ENCODE results near the gene UBTF.

Gene UBTF

DNA sequence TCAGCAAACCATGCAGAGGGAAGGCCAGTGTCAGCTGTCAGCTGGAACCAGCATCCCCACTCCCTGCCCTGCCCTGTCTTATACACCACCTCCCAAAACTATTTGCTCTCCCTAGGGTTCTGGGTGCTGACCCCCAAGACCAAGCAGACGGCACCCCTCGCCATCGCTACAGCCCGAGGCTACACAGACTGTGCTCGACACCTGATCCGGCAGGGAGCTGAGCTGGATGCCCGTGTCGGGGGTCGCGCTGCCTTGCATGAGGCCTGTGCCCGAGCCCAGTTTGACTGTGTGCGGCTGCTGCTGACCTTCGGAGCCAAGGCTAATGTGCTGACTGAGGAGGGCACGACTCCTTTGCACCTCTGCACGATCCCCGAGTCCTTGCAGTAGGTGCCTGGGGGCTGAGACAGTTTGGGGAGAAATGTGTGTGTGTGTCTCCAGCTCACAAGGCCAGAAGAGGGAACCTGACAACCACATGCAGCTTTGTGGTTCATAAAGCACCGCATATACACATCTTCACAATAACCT, 47.5 kb downstream of the UBTF start:
- Histone ChIP-seq H3K4me3 (ENCODE audit: low read length) (no peak overlapping the region), H3K27me3 (ENCODE audit: insufficient read depth, low read length) (no peaks in the 10 kb centered on the region), H3K36me3 (ENCODE audit: insufficient read depth, low read length) (peaks cover 14% of the 10 kb centered on the region), H3K4me1 (ENCODE audit: insufficient read depth, low read length) (peaks cover 4% of the 10 kb centered on the region), H3K9me3 (ENCODE audit: low read length) (no peaks in the 10 kb centered on the region), H2AFZ (ENCODE audit: low read depth, low read length) (no peak overlapping the region)

DNA sequence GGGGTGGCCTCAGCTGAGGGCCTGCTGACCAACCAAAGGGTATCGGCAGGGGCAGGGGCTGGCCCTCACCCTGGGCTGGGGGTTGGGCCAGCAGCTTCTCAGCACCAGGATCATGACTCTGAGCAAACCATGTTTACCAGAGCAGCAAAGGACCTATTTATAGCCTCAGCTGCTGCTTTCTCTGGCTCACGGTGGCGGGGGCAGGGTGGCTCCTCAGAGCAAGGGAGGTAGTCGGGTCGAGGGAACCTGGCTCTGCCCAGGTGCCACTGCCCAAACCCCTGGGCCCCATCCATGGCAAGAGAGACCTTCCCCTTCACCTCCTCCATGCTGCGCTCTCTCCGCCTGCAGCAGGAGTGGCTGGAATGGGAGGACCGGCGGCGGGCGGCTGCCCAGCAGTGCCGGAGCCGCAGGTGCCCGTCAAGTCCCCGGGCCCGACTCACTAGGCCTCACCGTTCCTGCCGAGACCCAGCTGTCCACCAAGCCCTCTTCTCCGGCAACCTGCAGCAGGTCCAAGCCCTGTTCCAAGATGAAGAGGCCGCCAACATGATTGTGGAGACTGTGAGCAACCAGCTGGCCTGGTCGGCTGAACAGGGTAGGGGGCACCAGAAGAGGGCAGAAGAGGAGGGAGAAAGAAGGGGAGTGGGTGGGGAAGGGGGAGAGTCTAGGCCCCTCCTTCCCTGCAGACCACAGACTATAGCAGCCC, 48.8 kb downstream of the UBTF start, which contains the start of gene ASB16:
TSS of gene ASB16 (plus strand) at position 206 of the 703 bp plus-strand sequence. CDS start at position 292, 86 bp downstream.
- Histone ChIP-seq H3K27me3 (ENCODE audit: insufficient read depth, low read length) (no peaks in the 10 kb centered on the region), H3K4me1 (ENCODE audit: insufficient read depth, low read length) (peaks cover 4% of the 10 kb centered on the region), H3K36me3 (ENCODE audit: insufficient read depth, low read length) (peaks cover 2% of the 10 kb centered on the region), H2AFZ (ENCODE audit: low read depth, low read length) (no peak within 1 kb of the TSS), H3K9me3 (ENCODE audit: low read length) (no peaks in the 10 kb centered on the region), H3K4me3 (ENCODE audit: low read length) (no peak within 1 kb of the TSS)

DNA sequence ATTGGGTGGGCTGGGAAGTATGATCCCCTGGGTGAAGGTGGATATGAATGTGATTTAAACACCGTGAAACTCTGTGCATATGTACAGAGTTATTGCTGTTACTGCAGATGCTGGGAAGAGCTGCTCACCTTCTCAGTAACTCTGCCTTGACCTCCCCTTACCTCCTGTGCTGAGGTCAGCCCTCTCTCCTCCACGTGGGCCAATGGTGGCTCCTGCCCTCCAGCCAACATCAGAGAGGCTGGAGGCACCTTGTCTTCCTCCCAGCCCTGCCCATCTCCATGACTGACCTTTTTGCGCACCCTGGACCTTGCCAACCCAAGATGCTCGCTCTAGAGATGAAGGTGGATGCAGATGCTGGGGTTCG, 49.4 kb downstream of the UBTF start:
- Histone ChIP-seq H3K4me3 (ENCODE audit: low read length) (no peak overlapping the region), H3K4me1 (ENCODE audit: insufficient read depth, low read length) (peaks cover 4% of the 10 kb centered on the region), H3K9me3 (ENCODE audit: low read length) (no peaks in the 10 kb centered on the region), H3K36me3 (ENCODE audit: insufficient read depth, low read length) (no peaks in the 10 kb centered on the region), H2AFZ (ENCODE audit: low read depth, low read length) (no peak overlapping the region), H3K27me3 (ENCODE audit: insufficient read depth, low read length) (no peaks in the 10 kb centered on the region)

DNA sequence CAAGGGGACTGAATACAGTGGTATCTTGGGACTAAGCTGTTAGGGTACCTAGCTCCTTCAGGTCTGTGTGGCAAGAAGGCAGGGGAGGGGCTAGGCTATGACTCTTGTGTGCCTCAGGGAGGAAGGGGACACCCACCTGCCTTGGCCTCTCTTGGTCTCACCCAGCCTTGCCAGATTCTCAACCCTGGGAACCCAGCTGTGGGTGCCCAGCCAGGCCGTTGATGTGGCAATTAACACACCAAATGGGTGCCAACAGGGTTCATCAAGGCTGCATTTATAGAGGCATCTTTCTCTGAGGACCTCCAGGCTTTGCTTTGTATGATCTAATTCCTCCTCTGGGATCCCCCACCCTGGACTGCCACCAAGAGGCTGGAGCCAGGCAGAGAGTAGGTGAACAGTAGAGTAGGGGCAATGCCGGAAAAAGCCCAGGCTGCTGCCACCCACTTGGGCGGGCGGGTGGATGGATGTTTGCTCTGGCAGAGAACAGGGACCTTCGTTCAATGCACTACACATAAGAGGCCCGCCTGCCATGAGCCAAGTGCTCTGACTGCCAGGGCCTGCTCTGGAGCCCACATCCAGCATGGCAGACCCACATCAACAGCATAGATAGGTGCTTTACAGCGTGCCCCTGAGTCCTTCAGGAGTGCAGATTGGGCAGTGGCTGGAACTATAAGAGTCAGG, 52.2 kb downstream of the UBTF start:
- Histone ChIP-seq H3K36me3 (ENCODE audit: insufficient read depth, low read length) (peaks cover under 1% of the 10 kb centered on the region), H3K4me1 (ENCODE audit: insufficient read depth, low read length) (peaks cover 4% of the 10 kb centered on the region), H3K4me3 (ENCODE audit: low read length) (no peak overlapping the region), H2AFZ (ENCODE audit: low read depth, low read length) (no peak overlapping the region), H3K9me3 (ENCODE audit: low read length) (no peaks in the 10 kb centered on the region), H3K27me3 (ENCODE audit: insufficient read depth, low read length) (no peaks in the 10 kb centered on the region)

DNA sequence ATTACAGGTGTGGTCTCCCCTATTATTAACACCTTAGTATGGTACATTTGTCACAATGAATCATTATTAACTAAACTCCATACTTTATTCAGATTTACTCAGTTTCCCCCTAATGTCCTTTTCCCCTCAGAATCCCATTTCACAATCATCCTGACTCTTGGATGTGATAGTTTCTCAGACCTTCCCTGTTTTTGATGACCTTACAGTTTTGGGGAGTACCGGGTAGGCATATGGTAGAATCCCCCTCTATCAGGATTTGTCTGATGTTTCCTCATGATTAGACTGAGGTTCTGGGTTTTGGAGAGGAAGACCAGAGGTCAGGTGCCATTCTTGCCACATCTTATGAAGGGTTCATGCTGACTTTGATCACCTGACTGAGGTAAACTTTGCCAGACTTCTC, 55.0 kb downstream of the UBTF start:
- peaks cover 4% of the 10 kb centered on the region for H3K4me1 ChIP-seq (ENCODE audit: insufficient read depth, low read length)
- H3K36me3 ChIP-seq (ENCODE audit: insufficient read depth, low read length): peaks cover 17% of the 10 kb centered on the region
- H3K27me3 ChIP-seq (ENCODE audit: insufficient read depth, low read length): no peaks in the 10 kb centered on the region
- no peaks in the 10 kb centered on the region for H3K9me3 ChIP-seq (ENCODE audit: low read length)
- H2AFZ ChIP-seq (ENCODE audit: low read depth, low read length): no peak overlapping the region
- H3K4me3 ChIP-seq (ENCODE audit: low read length): no peak overlapping the region

DNA sequence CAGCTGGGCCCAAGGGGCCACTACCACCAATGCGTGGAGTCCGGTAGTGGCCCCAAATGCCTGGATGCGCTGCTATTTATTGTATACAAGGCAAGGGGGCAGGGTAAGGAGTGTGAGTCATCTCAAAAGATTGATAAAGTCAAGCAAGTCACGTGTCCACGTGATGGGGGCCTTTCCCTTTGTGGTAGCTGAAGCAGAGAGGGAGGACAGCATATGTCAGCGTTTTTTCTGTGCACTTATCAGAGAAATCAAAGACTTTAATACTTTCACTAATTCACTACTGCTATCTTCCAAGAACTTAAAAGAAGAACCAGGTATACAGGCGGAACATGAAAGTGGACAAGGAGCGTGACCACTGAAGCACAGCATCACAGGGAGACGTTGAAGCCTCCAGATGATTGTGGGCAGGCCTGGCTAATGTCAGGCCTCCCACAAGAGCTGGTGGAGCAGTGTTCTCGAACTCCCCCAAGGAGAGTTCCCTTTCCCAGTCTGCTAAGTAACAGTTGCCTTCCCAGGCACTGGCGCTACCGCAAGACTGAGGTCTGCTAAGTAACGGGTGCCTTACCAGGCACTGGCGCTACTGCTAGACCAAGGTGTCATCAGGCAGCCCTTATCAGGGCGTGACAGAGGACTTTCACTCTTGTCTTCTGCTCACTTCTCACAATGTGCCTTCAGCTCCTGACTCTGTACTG, 59.8 kb downstream of the UBTF start:
- Histone ChIP-seq H3K36me3 (ENCODE audit: insufficient read depth, low read length) (peaks cover 44% of the 10 kb centered on the region), H3K4me1 (ENCODE audit: insufficient read depth, low read length) (no peaks in the 10 kb centered on the region), H3K9me3 (ENCODE audit: low read length) (no peaks in the 10 kb centered on the region), H3K27me3 (ENCODE audit: insufficient read depth, low read length) (no peaks in the 10 kb centered on the region), H3K4me3 (ENCODE audit: low read length) (no peak overlapping the region), H2AFZ (ENCODE audit: low read depth, low read length) (no peak overlapping the region)

DNA sequence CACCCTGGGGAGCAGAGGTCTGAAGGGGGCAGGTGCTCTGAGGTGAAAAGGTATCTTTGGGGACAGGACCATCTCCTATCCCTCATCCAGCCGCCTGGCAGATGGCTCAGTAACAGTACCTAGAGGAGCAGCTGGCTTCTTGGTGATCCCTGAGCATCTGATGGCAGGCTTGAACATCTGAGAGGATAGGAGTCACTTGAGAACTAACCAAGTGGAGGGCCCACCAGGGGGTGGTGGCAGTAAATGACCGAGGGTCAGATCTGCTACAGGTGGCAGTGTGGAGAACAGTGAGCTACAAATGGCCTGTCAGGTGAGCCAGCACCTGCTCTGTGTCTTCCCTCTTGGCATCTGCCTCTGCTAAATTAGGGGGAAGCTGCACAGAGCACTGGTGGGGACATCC, 64.0 kb downstream of the UBTF start:
- Histone ChIP-seq H3K4me1 (ENCODE audit: insufficient read depth, low read length) (no peaks in the 10 kb centered on the region), H3K36me3 (ENCODE audit: insufficient read depth, low read length) (peaks cover 43% of the 10 kb centered on the region), H2AFZ (ENCODE audit: low read depth, low read length) (no peak overlapping the region), H3K27me3 (ENCODE audit: insufficient read depth, low read length) (no peaks in the 10 kb centered on the region), H3K9me3 (ENCODE audit: low read length) (no peaks in the 10 kb centered on the region), H3K4me3 (ENCODE audit: low read length) (no peak overlapping the region)
